ENCODE measurements around the gene PCF11.
"Not testable (repeated sequence)": the region's sequence is repeated elsewhere in the genome, so short reads cannot be mapped to it uniquely, and the experiment has no call there.

PCF11 gene

GRCh38 chr11:83191986-83192385, 35.1 kb downstream of the PCF11 start:
- peak; percentile 45 for DNase-seq (ENCODE audit: low spot score)

- peak; percentile 35 for DNase-seq (ENCODE audit: low spot score)
These were observed 35.8 kb downstream of the PCF11 start for GRCh38 chr11:83192606-83193245.

- DNase-seq (ENCODE audit: low spot score), result peak; percentile 97
These were observed 36.7 kb downstream of the PCF11 start, which contains the start of gene ANKRD42 for GRCh38 chr11:83193315-83194280. ANKRD42 (plus strand) TSS chr11:83193712; CDS start chr11:83194671, 959 bp downstream.

GRCh38 chr11:83194281-83195142, 37.6 kb downstream of the PCF11 start:
- DNase-seq (ENCODE audit: low spot score), result peak; percentile 90

- DNase-seq (ENCODE audit: low spot score), result peak; percentile 65
These were observed 38.2 kb downstream of the PCF11 start for GRCh38 chr11:83195143-83195466.

- DNase-seq (ENCODE audit: low spot score), result no peak
These were observed 38.7 kb downstream of the PCF11 start for GRCh38 chr11:83195649-83196048.

- no peak for DNase-seq (ENCODE audit: low spot score)
These were observed 43.1 kb downstream of the PCF11 start for GRCh38 chr11:83200035-83200434.

GRCh38 chr11:83205608-83206185, 48.8 kb downstream of the PCF11 start:
- no peak for DNase-seq (ENCODE audit: low spot score)

GRCh38 chr11:83206221-83206620, 49.3 kb downstream of the PCF11 start:
- DNase-seq (ENCODE audit: low spot score), result no peak

GRCh38 chr11:83206771-83207382, 49.9 kb downstream of the PCF11 start:
- DNase-seq (ENCODE audit: low spot score), result not testable (repeated sequence)

GRCh38 chr11:83219095-83219494, 62.2 kb downstream of the PCF11 start:
- DNase-seq (ENCODE audit: low spot score), result no peak

GRCh38 chr11:83220260-83220659, 63.3 kb downstream of the PCF11 start:
- no peak for DNase-seq (ENCODE audit: low spot score)

GRCh38 chr11:83221694-83222093, 64.8 kb downstream of the PCF11 start:
- DNase-seq (ENCODE audit: low spot score), result no peak

- no peak for DNase-seq (ENCODE audit: low spot score)
These were observed 65.6 kb downstream of the PCF11 start for GRCh38 chr11:83222499-83222898.

- DNase-seq (ENCODE audit: low spot score), result no peak
These were observed 66.5 kb downstream of the PCF11 start for GRCh38 chr11:83223457-83223856.

GRCh38 chr11:83235825-83236224, 78.9 kb downstream of the PCF11 start:
- no peak for DNase-seq (ENCODE audit: low spot score)

Data from RKO (cell line).